ENCODE measurements around the gene PHF20.

- TF ChIP-seq, protein P1, sequence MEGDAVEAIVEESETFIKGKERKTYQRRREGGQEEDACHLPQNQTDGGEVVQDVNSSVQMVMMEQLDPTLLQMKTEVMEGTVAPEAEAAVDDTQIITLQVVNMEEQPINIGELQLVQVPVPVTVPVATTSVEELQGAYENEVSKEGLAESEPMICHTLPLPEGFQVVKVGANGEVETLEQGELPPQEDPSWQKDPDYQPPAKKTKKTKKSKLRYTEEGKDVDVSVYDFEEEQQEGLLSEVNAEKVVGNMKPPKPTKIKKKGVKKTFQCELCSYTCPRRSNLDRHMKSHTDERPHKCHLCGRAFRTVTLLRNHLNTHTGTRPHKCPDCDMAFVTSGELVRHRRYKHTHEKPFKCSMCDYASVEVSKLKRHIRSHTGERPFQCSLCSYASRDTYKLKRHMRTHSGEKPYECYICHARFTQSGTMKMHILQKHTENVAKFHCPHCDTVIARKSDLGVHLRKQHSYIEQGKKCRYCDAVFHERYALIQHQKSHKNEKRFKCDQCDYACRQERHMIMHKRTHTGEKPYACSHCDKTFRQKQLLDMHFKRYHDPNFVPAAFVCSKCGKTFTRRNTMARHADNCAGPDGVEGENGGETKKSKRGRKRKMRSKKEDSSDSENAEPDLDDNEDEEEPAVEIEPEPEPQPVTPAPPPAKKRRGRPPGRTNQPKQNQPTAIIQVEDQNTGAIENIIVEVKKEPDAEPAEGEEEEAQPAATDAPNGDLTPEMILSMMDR (IDR thresholded peaks at IDR 0.05): no peak
- no peak for TF ChIP-seq POLR2A (IDR thresholded peaks at IDR 0.05)
These were observed 30.1 kb downstream of the PHF20 start for GRCh38 chr20:35801865-35802264.
